ENCODE measurements around the gene PID1. TPM values are rescaled to one million over a fixed set of nuclear protein-coding genes. Genes with fewer than 3 reads are reported as not detected.

Gene PID1
- total RNA-seq, 1 experiment from 2014 or later: 2.6 TPM

DNA sequence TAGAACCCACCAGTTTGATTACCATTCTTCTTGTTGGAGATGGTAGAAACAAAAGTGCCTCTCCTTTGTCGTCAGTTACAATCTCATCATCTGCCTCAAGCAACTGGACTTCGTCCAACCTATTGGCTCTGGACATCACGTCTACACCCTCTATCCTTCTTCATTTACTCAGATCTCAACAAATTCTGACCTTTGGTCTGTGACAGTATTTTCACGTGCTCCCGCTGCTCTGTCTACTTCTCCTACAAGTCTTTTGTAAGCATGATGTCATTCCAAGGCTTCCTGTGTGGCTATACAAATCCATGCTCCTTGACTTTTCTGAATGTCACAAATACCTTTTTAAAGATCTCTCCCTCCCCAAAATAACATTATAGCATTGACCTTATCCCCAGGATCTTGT, 43.0 kb upstream of the PID1 start (continued):
- TF ChIP-seq ZBTB43 (CRISPR knock-in tag; IDR thresholded peaks at IDR 0.05): no peak

DNA sequence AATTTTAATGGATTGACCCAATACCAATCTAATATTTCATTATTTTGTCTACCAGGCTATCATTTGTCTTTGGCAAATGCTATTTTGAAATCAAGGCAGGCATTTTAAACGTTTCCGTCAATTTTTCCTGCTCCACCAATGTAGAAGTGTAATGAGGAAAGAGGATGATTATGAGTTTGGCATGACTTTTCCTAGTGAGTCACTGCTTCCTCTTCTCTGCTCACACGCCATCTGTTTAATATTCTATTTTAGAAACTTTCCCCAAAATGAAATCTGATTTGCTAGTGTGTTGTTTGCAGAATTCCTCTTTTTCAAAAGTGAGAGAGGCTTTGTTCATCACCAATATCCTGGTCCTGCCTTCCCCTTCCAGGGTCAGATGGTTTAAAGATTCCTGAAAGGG, 42.5 kb upstream of the PID1 start:
- no peak overlapping the region for H3K4me3 Mint-ChIP-seq
- no peaks in the 10 kb centered on the region for H3K4me1 Mint-ChIP-seq
- no peak for DNase-seq (ENCODE audit: low spot score)
- H3K27me3 Mint-ChIP-seq (ENCODE audit: low read depth): no peaks in the 10 kb centered on the region
- CTCF ChIA-PET: no interaction called here
- POLR2A ChIA-PET: no interaction called here
- H3K9me3 Mint-ChIP-seq: peaks cover 4% of the 10 kb centered on the region
- peaks cover 1% of the 10 kb centered on the region; the same call in 1 of the 2 replicates for H3K36me3 Mint-ChIP-seq
- no peak for ATAC-seq
- no peak for TF ChIP-seq ATF2 (CRISPR knock-in tag; IDR thresholded peaks at IDR 0.05; ENCODE audit: borderline replicate concordance, low read depth)
- no peak for TF ChIP-seq TCF7 (CRISPR knock-in tag; IDR thresholded peaks at IDR 0.05; ENCODE audit: low read depth)
- TF ChIP-seq, protein P1, sequence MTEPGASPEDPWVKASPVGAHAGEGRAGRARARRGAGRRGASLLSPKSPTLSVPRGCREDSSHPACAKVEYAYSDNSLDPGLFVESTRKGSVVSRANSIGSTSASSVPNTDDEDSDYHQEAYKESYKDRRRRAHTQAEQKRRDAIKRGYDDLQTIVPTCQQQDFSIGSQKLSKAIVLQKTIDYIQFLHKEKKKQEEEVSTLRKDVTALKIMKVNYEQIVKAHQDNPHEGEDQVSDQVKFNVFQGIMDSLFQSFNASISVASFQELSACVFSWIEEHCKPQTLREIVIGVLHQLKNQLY (CRISPR knock-in tag; IDR thresholded peaks at IDR 0.05): no peak
- no peak for TF ChIP-seq CREM (CRISPR knock-in tag; IDR thresholded peaks at IDR 0.05)
- TF ChIP-seq, protein P2, sequence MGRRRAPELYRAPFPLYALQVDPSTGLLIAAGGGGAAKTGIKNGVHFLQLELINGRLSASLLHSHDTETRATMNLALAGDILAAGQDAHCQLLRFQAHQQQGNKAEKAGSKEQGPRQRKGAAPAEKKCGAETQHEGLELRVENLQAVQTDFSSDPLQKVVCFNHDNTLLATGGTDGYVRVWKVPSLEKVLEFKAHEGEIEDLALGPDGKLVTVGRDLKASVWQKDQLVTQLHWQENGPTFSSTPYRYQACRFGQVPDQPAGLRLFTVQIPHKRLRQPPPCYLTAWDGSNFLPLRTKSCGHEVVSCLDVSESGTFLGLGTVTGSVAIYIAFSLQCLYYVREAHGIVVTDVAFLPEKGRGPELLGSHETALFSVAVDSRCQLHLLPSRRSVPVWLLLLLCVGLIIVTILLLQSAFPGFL (CRISPR knock-in tag; IDR thresholded peaks at IDR 0.05; ENCODE audit: borderline replicate concordance): no peak
- TF ChIP-seq ZNF121 (CRISPR knock-in tag; IDR thresholded peaks at IDR 0.05): no peak
- TF ChIP-seq ZNF416 (CRISPR knock-in tag; IDR thresholded peaks at IDR 0.05): no peak
- TF ChIP-seq, protein P3, sequence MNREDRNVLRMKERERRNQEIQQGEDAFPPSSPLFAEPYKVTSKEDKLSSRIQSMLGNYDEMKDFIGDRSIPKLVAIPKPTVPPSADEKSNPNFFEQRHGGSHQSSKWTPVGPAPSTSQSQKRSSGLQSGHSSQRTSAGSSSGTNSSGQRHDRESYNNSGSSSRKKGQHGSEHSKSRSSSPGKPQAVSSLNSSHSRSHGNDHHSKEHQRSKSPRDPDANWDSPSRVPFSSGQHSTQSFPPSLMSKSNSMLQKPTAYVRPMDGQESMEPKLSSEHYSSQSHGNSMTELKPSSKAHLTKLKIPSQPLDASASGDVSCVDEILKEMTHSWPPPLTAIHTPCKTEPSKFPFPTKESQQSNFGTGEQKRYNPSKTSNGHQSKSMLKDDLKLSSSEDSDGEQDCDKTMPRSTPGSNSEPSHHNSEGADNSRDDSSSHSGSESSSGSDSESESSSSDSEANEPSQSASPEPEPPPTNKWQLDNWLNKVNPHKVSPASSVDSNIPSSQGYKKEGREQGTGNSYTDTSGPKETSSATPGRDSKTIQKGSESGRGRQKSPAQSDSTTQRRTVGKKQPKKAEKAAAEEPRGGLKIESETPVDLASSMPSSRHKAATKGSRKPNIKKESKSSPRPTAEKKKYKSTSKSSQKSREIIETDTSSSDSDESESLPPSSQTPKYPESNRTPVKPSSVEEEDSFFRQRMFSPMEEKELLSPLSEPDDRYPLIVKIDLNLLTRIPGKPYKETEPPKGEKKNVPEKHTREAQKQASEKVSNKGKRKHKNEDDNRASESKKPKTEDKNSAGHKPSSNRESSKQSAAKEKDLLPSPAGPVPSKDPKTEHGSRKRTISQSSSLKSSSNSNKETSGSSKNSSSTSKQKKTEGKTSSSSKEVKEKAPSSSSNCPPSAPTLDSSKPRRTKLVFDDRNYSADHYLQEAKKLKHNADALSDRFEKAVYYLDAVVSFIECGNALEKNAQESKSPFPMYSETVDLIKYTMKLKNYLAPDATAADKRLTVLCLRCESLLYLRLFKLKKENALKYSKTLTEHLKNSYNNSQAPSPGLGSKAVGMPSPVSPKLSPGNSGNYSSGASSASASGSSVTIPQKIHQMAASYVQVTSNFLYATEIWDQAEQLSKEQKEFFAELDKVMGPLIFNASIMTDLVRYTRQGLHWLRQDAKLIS (CRISPR knock-in tag; IDR thresholded peaks at IDR 0.05; ENCODE audit: borderline replicate concordance): no peak
- TF ChIP-seq ERG (CRISPR knock-in tag; IDR thresholded peaks at IDR 0.05): no peak
- no peak for TF ChIP-seq RORB (CRISPR knock-in tag; IDR thresholded peaks at IDR 0.05)
- no peak for TF ChIP-seq OVOL2 (CRISPR knock-in tag; IDR thresholded peaks at IDR 0.05; ENCODE audit: borderline replicate concordance)
- TF ChIP-seq SMAD3 (CRISPR knock-in tag; IDR thresholded peaks at IDR 0.05; ENCODE audit: borderline replicate concordance): no peak
- TF ChIP-seq E2F4 (CRISPR knock-in tag; IDR thresholded peaks at IDR 0.05; ENCODE audit: borderline replicate concordance, low read depth): no peak
- TF ChIP-seq, protein P4, sequence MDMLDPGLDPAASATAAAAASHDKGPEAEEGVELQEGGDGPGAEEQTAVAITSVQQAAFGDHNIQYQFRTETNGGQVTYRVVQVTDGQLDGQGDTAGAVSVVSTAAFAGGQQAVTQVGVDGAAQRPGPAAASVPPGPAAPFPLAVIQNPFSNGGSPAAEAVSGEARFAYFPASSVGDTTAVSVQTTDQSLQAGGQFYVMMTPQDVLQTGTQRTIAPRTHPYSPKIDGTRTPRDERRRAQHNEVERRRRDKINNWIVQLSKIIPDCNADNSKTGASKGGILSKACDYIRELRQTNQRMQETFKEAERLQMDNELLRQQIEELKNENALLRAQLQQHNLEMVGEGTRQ (CRISPR knock-in tag; IDR thresholded peaks at IDR 0.05): no peak
- no peak for TF ChIP-seq NFE2L1 (CRISPR knock-in tag; IDR thresholded peaks at IDR 0.05)
- TF ChIP-seq ELF4 (CRISPR knock-in tag; IDR thresholded peaks at IDR 0.05; ENCODE audit: low read depth): no peak
- no peak for TF ChIP-seq ATF3 (CRISPR knock-in tag; conservative IDR thresholded peaks at IDR 0.05)
- TF ChIP-seq ZBTB43 (CRISPR knock-in tag; IDR thresholded peaks at IDR 0.05): no peak
- no peak for TF ChIP-seq JUN (CRISPR knock-in tag; IDR thresholded peaks at IDR 0.05)
- no peak for TF ChIP-seq IRF2 (CRISPR knock-in tag; IDR thresholded peaks at IDR 0.05; ENCODE audit: borderline replicate concordance, low read depth)
- H3K27ac Mint-ChIP-seq: no peak overlapping the region
